ENCODE measurements around the gene SEC22A. TPM values are rescaled to one million over a fixed set of nuclear protein-coding genes. Genes with fewer than 3 reads are reported as not detected.

Gene SEC22A
- total and polyA plus RNA-seq, 10 of the 15 experiments (the other 5 are each of a cell fraction or from before 2014, with no cell fraction given): 19.3 to 70.3 (median 36.7) TPM

GRCh38 chr3:123299581-123299980, 97.8 kb downstream of the SEC22A start:
- ChIA-PET RAD21 (ENCODE audit: unreplicated experiment) (no interaction called here), CTCF (no interaction called here), POLR2A (no interaction called here), SMC1A (ENCODE audit: uncharacterized antibody, unreplicated experiment) (no interaction called here)
- no peak for FAIRE-seq
- Histone ChIP-seq H3K9ac (ENCODE audit: control insufficient read depth, insufficient read depth, low read length) (no peak overlapping the region), H4K20me1 (ENCODE audit: control insufficient read depth, insufficient read depth) (no peaks in the 10 kb centered on the region), H3K4me1 (ENCODE audit: control insufficient read depth, insufficient read depth, low read length) (no peaks in the 10 kb centered on the region), H2AFZ (ENCODE audit: control insufficient read depth, low read depth, low read length) (no peak overlapping the region), H3K4me3 (no peak overlapping the region), H3K4me2 (ENCODE audit: control insufficient read depth, insufficient read depth) (no peak overlapping the region), H3K9me3 (replicated peaks; ENCODE audit: control insufficient read depth, insufficient read depth, low read length) (no peaks in the 10 kb centered on the region), H3K36me3 (ENCODE audit: control insufficient read depth in 2 of 2, insufficient read depth in 2 of 2, low read length in 1 of 2) (no peaks in the 10 kb centered on the region), H3K27me3 (replicated peaks in 1 of 2; ENCODE audit: control insufficient read depth in 2 of 2, insufficient read depth in 2 of 2, low read length in 1 of 2) (no peaks in the 10 kb centered on the region), H3K79me2 (ENCODE audit: control insufficient read depth, insufficient read depth, low read length) (no peaks in the 10 kb centered on the region), H3K27ac (ENCODE audit: control insufficient read depth, insufficient read depth) (no peak overlapping the region)
- in situ Hi-C loops (cut with MboI) (no loop called here), intact Hi-C loops (cut with micrococcal nuclease; ENCODE audit: unreplicated experiment) (no loop called here)
- ATAC-seq: no peak
- DNase-seq (ENCODE audit: low read depth, low spot score): no peak
- BruUV-seq (replicated peaks): no TSS peak
- 21% methylated on average over 8 of the region's 8 CpGs for WGBS (ENCODE audit: insufficient coverage, insufficient replicate concordance, low lambda C conversion rate, missing lambda C conversion rate)
- TF ChIP-seq ZNF207 (IDR thresholded peaks at IDR 0.05; ENCODE audit: borderline replicate concordance): no peak
- TF ChIP-seq ZNF687 (IDR thresholded peaks at IDR 0.05): no peak
- TF ChIP-seq SMC3 (IDR thresholded peaks at IDR 0.05; ENCODE audit: borderline replicate concordance, low read length): no peak
- no peak for TF ChIP-seq SRF (IDR thresholded peaks at IDR 0.05; ENCODE audit: low read depth in 2 of 2, low read length in 2 of 2)
- no peak for TF ChIP-seq TCF12 (IDR thresholded peaks at IDR 0.05; ENCODE audit: low read depth, low read length)
- no peak for TF ChIP-seq CTCF (IDR thresholded peaks at IDR 0.05 in 2 of 3, conservative IDR thresholded peaks at IDR 0.05 in 1 of 3; ENCODE audit: control insufficient read depth in 2 of 3, extremely low read depth in 1 of 3, insufficient read depth in 1 of 3, low read depth in 3 of 3, low read length in 3 of 3)
- TF ChIP-seq SPI1 (IDR thresholded peaks at IDR 0.05; ENCODE audit: borderline replicate concordance, insufficient read depth, low read depth, low read length): no peak
- TF ChIP-seq RUNX3 (IDR thresholded peaks at IDR 0.05; ENCODE audit: low read length): no peak
- no peak for TF ChIP-seq LARP7 (IDR thresholded peaks at IDR 0.05)
- no peak for TF ChIP-seq GATAD2B (conservative IDR thresholded peaks at IDR 0.05; ENCODE audit: low read depth)
- TF ChIP-seq REST (IDR thresholded peaks at IDR 0.05; ENCODE audit: low read depth, low read length): no peak
- TF ChIP-seq CBFB (IDR thresholded peaks at IDR 0.05; ENCODE audit: low read depth): no peak
- no peak for TF ChIP-seq RCOR1 (conservative IDR thresholded peaks at IDR 0.05; ENCODE audit: low read depth, low read length)
- TF ChIP-seq MTA3 (IDR thresholded peaks at IDR 0.05; ENCODE audit: borderline replicate concordance, low read length): no peak
- TF ChIP-seq RB1 (IDR thresholded peaks at IDR 0.05; ENCODE audit: borderline replicate concordance): no peak
- no peak for TF ChIP-seq RBBP5 (conservative IDR thresholded peaks at IDR 0.05)
- TF ChIP-seq SMARCA5 (IDR thresholded peaks at IDR 0.05): no peak
- no peak for TF ChIP-seq HCFC1 (IDR thresholded peaks at IDR 0.05; ENCODE audit: low read length)
- TF ChIP-seq CHD1 (IDR thresholded peaks at IDR 0.05; ENCODE audit: low read depth, low read length): no peak

All from GM12878 (cell line).